Right kidney (tissue), 1 donor: ENCODE data around the gene STX7.

Experiments
- DNase-seq: peaks from one replicate; pipeline ENCODE4 v3.0.0-alpha.2; 2016

The STX7 gene

DNA sequence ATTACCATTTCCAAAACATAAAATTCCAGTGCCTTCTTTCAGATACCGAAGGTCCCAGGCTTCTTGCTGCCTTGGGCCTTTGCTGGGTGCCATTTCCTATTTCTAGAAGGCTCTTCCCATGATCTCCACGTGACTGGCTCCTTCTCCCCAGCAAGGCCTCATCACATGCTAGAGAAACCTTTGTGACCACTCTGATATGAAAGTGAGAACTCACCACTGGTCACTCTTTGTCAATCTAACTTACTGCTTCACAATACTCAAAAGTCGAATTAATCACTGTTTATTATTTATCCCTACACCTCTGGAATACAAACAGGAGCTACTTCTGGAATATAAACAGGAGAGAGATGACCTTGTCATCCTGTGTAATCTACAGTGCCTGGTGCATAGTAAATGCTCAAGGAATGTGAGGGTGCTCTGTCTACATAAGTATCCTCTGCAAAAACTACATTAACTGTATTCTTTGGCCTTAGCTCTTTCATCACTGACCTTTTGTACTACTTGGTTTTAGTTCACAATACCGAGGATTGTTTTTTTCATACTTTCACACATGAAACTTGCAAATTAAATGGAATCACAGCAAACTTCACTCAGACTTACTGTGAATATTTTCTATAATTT, 1.6 kb downstream of the STX7 start:
- DNase-seq: no peak

DNA sequence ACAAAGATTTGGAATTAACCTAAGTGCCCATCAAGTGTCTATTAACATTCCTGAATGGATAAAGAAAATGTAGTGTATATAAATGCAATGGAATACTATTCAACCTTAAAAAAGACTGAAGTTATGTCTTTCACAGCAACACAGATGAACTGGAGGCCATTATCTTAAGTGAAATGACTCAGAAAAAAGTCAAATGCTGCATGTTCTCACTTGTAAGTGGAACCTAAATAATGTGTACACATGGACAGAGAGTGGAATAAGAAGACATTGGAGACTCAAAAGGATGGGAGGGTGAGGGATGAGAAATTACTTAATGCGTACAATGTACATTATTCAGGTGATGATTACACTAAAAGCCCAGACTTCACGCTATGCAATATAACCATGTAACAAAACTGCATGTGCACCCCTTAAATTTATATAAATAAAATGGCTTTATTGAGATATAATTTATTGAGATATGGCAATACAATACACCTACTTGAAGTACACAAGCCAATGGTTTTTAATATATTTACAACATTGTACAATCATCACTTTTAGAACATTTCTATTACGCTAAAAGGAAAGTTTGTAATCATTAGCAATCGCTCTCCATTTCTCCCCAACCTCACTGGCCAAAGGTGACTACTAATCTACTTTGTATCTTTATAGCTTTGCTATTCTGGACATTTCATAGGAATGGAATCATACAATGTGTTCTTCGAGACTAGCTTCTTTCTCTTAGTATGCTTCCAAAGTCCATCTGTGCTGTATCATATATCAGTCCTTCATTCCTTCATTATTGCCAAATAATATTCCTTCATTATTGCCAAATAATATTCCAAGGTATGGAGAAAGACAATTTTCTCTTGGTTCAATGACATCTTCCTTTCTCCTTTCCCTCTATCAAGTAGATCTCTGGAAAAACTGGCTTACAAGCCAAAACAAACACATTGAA, 5.8 kb downstream of the STX7 start:
- no peak for DNase-seq

DNA sequence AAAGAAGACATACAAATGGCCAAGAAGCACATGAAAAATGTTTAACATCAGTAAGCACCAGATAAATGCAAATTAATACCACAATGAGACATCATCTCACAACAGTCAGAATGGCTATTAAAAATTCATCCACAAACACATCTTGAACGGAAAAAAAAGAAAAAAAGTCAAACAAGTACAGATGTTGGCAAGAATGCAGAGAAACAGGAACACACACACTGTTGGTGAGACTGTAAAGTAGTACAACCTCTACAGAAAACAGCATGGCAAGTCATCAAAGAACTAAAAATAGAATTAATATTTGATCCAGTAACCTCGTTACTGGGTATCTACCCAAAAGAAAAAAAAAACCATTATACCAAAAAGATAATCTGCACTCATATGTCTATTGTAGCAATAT, 6.5 kb downstream of the STX7 start:
- no peak for DNase-seq

DNA sequence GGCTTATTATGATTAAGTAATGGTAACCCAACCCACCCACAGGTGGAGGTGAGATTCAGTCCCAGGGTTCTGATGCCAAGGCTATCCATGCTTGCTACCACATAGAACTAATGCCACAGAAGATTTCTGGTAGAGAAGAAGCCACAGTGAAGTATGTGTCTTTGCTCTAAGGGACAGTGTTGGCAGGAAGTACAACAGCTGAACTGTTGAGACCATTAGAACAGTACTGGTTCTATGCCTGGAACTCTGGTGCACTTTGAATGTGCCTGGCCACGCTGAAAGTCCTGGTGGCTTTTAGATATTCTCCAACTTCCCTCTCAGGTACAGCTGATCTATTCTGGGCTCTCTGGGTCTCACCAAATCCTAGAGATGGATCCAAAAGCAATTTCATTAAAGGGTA, 7.8 kb downstream of the STX7 start:
- DNase-seq: no peak

DNA sequence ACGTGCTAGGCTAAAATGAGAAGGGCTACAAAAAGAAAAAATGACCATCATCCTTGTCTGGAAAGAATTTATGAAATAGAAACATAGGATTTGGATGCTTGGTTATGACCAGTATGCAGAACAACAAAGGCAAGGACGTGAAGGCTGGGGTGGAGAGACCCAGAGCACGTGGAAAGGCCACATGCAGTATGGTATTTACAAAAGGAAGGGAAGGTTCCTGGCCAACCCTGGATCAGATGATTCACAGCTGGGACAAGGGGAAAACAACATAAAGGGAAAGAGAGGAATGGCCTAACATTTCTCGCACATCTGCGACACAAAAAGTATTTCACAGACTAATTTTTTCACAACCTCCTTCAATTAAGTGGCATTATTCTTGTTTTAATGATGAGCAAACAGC, 8.2 kb downstream of the STX7 start:
- DNase-seq: no peak

DNA sequence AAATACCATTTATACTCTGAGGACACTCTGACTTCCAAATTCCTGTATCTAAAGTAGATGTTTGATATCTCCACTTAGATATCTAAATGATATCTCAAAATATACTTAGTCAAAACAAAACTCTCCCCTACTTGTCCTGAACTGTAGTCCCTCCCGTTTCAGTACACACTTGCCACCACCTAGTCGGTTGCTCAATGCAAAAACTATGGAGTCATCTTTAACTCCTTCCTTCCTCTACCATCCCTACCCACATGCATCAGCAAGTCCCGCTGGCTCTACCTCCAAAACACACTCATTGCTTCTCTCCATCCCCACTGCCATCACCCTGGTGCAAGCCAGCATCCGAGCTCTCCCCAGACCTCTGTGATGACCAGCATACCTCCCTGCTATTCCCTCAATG, 13.2 kb downstream of the STX7 start:
- DNase-seq: no peak

DNA sequence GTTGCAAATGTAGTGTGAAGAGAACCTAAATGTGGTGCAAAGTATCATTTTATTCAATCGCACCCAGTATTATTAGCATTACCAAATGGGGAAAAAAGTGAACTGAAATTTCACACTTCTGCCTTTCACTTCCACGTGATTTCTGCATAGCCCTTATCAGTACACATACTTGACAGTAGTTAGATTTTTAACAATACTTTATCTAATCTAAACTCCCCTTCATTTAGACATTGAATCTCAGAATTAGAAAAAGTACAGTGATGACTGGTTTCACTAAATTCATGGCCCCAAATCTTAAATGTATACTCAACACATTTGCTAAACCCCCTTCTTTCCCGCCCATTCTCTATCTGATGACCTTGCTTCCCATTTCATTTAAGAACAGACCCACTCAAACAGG, 14.3 kb downstream of the STX7 start:
- no peak for DNase-seq

DNA sequence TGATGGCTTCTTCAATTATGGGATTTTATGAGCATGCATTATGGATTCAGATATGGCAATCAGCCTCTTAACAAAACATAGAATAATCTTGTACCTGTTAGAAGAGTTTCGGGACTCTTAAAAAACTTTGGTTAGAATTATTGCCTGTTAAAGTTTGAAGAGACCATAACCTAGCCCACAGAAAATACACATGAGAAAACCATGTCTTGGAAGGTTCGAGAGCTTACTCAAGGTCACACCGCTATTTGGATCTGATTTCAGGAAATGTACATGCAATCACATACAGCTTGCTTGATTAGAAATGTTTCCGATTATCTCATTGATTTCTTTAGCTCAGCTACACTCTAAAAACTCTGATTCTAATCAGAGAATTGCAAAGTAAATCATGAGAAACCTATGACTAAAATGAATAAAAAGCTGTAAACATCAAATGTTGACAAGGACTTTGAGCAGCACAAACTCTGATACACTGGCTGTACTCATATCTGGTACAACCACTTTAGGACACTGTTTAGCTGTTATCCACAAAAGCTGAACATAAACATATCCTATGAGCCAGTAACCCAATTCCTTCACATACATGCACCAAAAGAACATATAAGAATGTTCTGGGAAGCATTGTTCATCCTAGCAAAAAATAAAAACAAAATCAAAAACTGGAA, 16.3 kb downstream of the STX7 start:
- DNase-seq: no peak

DNA sequence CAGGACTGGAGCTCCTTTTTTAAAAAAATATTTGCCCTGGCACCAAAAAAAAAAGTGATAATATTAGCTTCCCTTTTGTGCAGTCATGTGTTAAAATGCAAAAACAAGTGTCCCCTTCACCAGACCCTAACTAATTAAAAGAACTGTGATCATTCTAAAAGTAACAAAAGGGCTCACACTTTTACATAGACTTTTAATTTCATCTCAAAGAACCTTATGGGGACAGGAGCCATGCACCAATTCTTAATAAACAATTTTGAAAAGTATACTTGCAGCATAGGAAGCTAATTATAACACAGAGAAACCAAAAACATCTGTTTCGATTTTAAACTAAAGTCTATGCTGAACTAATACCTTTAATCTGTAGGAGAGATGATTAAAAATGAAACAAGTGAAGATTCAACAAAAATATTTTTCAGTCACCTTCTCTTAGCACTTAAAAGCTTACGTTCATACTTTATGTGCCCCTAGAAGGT, 17.3 kb downstream of the STX7 start:
- no peak for DNase-seq

DNA sequence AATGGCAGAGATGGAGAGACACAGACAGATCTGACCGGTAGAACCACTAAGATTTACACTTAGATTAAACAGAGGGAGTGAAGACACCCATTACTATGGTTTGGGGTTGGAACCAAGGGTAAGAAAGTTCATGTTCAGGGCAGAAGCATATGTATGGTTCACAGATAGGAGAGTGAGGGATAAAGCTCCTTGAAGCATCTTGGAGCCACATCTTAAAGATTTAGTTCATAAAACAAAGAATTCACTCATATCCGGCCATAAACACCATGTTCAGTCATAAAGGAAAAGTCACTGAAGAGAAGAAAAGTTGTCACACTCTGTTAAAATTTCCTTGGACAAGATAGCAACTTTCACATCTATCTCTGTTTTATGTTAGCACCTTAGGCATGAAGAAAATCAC, 18.0 kb downstream of the STX7 start:
- DNase-seq: no peak

DNA sequence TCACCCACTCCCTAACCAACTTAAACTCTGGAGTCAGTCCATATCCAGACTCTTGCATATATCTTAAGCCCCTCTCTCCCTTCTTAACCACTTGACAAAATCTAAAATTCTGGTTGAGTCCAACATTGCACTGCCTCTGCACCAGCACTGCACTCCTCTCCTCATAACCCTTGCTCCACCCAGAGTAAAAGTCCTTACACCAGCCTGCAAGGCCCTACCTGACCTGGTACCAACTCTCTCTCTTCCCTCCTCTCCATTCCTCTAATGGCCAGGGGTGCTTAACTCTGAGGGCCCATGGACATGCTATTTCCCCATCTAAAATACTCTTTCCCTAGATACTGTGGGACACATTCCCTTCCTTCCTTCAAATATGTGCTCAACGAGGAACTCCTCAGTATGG, 21.0 kb downstream of the STX7 start:
- no peak for DNase-seq

DNA sequence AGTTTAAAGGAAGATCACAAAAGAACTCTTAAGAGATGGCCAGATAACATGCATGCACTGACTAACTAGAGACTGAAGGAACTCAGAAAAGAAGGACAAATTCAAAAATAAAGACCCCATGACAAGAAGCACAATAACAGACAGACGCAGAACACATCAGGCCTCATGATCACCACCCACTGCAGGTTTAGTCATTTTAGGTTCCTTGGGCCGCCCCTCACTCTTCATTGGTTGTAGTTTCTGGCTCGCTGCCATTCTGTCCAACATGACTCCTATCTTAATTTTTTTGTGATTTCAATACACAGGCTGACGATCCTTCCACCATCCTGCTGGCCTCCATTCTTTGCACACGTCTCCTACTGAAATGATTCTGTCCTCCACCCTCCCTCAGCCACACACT, 21.6 kb downstream of the STX7 start:
- no peak for DNase-seq

DNA sequence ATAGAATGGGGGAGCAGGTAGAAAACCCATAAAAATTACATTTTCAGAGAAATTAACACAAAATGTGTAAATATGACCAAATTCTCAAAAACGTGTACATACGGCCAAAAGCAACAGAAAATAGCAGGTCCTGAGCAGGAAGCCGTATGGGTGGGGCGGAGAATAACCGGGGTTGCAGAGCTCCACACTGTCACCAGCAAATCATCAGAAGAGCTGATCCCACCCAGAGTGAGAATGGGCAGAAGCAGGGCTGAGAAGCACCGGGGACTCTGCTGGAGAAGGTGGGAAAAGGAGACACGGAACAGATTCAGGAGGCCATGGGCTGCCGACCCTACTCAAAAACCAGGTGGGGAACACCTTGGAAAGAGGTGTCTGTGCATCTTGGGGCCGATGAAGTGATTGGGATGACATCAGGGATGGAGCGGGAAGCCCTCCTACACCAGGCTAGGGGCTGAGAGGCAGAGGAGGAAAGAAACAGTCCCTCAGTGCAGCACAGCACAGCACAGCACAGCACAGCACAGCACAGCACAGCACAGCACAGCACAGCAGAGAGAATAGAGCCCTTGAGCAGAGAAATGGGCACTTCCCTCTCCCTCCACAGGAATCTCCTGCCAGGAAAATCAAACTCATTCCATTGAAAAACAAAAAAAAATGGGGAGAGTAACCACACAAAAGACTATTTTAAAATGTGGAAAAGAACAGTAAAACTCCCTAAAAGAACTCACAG, 22.3 kb downstream of the STX7 start:
- no peak for DNase-seq

DNA sequence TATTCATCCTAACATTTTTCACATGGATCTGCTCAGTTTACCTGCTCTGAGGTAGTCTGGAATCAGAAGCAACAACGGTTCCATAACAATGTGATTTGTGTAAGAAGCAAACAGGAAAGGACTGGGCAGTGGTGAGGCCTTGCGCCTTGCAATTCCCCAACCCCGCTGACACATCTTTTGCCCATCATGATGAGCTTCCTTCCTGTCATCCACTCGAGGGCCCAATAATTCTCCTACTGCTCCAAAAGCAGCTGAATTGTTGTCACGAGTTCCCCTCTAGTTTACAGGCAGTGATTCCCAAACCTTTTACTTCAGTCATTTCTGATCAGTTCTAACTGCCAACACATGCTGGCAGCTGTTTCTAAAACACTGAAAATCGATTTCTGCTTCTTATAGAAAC, 22.9 kb downstream of the STX7 start:
- DNase-seq: no peak

DNA sequence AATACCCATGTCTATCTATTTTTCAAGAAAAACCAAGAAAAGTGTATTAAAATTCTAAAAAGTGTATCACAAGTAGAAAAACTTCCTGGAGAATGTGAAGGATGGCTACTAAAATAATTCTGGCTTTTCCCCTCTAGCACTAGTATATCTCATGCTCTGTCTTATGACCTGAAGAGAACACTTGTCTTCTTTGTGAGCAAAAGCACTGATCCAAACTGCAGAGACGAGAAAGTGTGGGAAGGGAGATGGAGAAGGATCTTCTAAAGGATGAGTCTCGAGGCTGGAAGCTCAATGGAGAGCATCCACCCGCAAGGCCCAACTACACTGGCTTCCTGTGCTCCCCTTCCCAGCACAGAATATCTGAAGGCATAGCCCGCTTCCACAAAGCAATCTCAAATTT, 23.5 kb downstream of the STX7 start:
- DNase-seq: no peak

DNA sequence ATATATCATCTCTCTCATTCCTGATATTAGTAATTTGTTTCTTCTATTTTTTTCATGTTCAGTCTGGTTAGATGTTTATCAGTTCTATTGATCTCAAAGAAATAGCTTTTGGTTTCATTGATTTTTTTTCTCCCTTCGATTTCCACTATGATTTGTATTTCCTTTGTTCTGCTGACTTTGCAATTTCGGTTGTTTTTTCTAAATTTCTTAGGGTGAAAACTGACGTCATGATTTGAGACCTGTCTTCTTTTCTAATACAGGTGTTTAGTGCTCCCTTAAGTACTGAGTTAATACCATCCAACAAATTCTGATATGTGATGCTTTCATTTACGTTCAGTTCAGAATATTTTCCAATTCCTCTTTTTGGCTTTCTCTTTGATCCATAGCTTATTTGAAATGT, 25.2 kb downstream of the STX7 start:
- no peak for DNase-seq

DNA sequence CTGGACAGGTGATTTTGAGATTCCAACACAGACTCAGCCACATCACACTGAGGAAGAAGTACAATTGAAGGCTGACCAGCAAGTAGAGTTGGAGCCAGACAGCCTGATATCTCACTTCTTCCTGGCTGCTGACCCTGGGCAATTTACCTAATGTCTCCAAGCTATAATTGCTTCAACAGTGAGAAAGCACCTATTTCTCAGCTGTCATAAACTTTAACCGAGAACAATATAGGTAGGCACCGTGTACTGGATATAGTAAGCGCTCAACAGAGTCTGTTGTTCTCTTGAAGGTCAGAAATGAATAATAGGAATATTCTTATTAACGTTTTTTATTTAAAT, 28.3 kb downstream of the STX7 start:
- DNase-seq: no peak

DNA sequence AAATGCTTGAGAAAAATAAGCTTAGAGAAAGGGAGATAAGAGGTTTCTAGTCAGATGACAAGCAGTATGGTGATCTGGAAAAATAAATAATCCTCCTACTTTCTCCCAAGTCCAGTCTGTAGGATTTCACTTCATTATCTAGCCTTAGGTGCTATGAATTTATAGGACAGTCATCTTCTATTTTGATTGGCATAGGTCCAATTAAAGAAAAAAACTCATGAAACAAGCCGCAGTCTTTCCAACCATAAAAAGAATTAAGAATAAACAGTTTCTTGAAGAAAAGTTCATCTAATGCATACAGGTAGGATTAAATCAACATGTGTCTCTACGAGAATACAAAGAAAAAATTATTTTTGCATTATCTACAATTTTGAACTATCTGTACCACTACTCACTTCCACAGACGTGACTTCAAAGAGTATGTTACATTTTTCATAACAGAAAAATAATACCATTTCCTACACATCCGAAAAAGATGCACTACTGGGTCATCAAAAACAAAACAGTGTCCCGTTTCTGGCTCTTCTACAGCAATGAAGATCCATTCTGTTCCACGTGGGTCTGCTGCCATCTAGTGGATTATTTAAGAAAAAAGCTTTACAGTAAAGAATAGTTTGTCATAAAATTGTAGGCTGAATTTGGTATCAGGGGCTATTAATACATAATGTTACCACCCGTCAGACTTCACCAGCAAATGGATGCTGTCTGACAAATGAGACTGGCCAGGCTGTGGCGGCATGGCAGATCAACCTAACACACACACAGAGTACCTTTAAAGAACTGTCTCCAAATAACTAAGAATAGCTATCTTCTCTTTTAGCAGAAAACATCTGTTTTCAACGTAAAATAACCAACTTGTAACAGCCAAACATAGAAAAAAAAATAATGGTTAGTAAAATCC, 28.9 kb downstream of the STX7 start:
- no peak for DNase-seq

DNA sequence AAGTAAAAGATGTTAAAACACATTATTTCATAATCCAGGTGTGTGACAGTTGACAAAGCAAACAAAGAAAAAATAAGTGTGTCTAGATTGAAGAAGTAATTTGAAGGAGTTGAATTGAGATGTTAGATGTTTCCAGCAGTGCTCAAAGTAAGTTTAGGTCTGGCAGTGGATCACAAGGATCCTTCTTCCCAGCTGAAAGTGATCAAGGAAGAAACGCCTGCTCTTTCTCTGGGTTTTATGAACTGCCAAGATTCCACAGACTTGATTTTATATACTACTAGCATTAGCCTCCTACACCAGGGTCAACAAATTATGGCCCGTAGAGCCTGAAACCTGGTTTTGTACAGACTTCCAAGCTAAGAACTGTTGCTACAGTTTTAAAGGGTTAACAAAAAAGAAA, 30.3 kb downstream of the STX7 start:
- DNase-seq: no peak

DNA sequence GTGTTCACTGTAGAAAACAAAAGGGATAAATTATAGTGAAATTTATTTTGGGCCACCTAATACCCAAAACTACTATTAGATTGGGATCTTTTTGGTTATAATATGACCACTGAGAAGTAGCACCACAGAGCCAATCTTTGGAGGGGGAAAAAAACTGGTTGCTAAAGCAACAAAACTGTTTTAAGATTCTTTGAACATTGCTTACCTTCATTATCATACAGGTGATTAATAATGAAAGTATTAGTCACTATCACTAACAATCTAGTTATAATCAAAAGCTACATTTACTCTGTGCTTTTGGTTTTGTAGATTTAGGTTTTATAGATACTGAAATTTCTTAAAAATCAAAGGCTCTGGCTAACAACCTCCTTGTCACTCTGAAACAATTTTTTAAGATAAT, 31.7 kb downstream of the STX7 start:
- DNase-seq: no peak

DNA sequence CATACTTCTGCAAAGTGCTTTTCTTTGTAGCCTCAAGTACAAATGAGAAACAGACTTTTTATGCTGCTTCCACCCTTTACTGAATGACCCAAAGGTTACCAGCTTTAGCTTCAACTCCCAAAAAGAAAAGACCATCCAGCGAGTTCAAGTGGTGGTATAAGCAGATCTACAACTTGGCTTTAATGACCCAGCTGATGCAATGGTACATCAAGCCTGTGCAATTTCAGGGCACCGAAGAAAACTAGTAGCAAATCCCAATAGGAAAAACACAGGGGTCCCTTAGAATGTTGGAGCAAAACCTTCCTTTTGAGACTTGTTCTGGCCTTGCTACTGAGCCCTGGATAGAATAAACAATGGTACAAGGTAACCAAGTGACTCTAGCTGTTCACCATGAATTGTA, 33.8 kb downstream of the STX7 start:
- no peak for DNase-seq

DNA sequence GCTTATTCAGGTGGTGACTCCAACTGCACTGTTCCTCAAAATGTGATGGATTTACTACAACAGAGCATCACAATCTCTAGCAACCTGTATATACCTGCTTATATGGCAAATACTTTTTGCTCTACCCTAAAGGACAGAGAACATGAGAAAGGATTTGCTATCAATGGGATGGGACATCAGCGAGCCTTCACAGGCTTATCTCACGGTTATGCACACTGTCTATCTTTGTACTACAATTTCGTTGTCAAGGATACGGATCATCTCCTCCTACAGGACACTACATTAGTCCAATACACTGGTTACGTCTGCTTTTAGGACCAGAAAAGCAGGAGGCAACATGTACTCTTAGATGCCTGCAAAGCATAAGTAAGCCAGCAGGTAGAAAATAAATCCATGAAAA, 34.2 kb downstream of the STX7 start:
- no peak for DNase-seq
